AG09319 (cell line): ENCODE data around the gene NECTIN3.

Experiments used
- DNase-seq: peaks from one replicate; pipeline ENCODE4 v3.0.0-alpha.2; 2010; ENCODE audit warnings: low read depth; ENCODE audit errors: extremely low read depth
- TF ChIP-seq, protein P1 (sequence below): IDR thresholded peaks from 2 replicates; pipeline ENCODE4 v1.5.1; 2011; ENCODE audit warnings: low read depth, mild to moderate bottlenecking, inconsistent platforms, low read length, moderate library complexity

NECTIN3 gene

DNA sequence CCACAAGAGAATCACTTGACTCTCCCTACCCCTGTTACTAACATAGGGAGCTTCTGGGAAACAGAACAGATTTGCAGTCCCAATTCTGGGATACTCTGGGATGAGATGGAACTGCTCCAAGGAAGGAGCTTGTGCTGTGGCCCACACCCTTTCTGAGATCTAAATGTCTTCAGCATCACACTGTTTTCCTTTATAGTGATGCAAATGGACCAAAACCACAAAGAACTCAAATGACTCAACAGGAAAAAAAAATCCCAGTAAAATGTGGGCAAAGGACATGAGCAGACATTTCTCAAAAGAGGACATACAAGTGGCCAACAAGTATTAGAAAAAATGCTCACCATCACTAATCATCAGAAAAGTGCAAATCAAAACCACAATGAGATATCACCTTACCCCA, 155.6 kb downstream of the NECTIN3 start:
- TF ChIP-seq, protein P1, sequence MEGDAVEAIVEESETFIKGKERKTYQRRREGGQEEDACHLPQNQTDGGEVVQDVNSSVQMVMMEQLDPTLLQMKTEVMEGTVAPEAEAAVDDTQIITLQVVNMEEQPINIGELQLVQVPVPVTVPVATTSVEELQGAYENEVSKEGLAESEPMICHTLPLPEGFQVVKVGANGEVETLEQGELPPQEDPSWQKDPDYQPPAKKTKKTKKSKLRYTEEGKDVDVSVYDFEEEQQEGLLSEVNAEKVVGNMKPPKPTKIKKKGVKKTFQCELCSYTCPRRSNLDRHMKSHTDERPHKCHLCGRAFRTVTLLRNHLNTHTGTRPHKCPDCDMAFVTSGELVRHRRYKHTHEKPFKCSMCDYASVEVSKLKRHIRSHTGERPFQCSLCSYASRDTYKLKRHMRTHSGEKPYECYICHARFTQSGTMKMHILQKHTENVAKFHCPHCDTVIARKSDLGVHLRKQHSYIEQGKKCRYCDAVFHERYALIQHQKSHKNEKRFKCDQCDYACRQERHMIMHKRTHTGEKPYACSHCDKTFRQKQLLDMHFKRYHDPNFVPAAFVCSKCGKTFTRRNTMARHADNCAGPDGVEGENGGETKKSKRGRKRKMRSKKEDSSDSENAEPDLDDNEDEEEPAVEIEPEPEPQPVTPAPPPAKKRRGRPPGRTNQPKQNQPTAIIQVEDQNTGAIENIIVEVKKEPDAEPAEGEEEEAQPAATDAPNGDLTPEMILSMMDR: no peak

DNA sequence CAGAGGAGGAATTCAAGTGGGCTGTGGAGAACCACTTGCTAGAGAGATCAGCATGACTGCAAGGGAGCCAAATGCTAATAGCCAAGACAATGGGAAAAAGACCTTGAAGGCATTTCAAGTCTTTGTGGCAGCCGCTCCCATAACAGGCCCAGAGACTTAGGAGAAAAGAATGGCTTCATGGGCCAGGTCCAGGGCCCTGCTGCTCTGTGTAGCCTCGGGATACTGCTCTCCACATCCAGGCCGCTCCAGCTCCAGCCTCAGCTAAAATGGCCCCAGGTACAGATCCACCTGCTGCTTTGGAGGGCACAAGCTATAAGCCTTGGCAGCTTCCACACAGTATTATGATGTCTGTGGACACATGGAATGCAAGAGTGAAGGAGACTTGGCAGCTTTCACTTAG, 157.7 kb downstream of the NECTIN3 start:
- TF ChIP-seq, protein P1: no peak
- DNase-seq: no peak

More for the DNA sequence above, 155.6 kb downstream of the NECTIN3 start:
- DNase-seq: no peak

DNA sequence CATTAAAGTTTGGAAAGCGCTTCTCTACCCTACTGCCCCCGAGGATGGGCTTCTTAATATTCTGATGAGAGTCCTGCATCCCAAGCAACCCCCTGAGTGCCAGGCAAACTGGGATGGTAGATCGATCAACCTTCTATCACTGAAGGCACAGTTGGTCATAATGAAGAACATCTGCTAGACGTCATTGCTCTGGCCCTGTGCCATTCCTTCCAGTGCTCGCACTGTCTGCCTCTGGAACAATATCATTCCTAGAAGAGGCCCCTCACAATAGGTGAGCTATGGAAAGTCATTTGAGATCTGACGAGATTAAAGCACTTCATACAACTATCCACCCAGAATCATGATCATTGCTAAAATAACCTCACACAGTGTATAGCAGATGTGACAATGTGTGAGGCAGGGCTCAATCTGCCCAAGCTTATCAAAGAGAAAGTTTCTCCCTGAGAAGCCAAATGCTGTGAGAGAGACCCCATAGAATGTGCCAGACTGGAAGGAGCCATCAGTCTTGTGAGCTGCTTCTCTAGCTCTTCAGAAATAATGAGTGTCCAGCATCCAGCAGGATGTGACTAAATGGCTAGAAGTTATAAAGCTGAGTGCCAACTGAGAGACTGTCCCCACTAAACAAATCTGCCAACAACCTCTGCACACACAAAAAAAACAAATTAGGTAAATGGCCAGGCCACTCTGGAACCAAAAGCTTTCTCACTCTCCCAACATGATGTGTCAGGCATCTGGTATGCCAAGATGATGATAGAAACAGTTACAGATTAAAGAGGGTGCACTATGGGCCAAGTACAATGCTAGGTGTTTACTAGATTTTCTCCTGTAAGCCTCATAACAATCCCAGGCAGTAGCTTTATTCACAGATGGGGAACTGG, 165.5 kb downstream of the NECTIN3 start:
- TF ChIP-seq, protein P1: no peak
- no peak for DNase-seq

DNA sequence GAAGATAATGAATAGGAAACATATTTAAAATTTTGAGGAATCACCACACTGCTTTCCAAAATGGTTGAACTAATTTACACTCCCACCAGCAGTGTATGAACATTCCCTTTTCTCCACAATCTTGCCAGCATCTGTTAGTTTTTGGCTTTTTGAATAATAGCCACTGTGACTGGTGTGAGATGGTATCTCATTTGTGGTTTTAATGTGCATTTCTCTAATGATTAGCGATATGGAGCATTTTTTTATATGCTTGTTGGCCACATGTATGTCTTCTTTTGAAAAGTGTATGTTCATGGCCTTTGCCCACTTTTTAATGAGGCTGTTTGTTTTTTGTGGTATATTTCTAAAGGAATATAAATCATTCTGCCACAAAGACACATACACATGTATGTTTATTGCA, 166.3 kb downstream of the NECTIN3 start:
- TF ChIP-seq, protein P1: no peak
- no peak for DNase-seq

DNA sequence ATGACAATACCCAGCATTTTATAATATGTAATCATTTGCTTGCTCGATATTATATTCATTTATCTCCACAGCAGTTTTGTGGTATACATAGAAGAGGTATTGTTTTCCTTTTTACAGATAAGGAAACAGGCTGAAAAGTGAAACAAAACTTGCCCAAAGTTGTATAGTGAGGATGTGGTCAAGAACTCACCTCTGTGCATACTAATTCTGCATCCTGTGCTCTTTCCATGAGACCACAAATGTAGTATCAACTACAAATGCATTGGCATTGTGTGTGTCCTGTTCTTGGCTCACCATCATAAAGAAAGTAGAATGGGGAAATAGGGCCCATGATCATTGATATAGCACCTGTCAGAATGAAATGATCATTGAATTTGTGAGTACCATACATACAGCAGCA, 167.3 kb downstream of the NECTIN3 start:
- TF ChIP-seq, protein P1: no peak
- no peak for DNase-seq

DNA sequence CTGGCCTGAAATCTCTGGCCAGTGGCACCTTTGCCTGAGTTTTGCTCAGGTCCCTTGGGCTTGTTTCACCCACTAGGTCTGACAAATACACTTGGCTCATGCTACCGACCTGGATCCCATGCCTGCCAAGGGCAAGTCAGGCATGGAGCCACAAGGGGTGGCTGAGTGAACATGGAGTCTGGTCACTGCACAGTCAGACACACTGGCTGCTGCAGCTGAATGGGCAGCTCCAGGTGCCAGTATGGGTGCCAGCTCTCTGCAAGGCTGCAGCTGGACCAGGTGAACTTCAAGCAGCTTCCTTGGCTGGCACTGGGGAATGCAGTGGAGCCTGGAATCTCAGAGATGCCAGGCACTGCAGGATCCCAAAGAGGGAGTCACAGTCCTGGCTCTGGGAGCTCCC, 170.3 kb downstream of the NECTIN3 start:
- no peak for DNase-seq
- TF ChIP-seq, protein P1: no peak
